ENCODE measurements around the gene CCDC159. TPM values are rescaled to one million over a fixed set of nuclear protein-coding genes. Genes with fewer than 3 reads are reported as not detected.

The CCDC159 gene
- total RNA-seq, 2 donors from 2014 or later: 26.5 to 32.6 TPM

- intact Hi-C loops (cut with DNase I): no loop called here
- Histone ChIP-seq H3K27ac (peak within 1 kb of the TSS in 2 of 4 donors; percentile 19 to 25), H3K4me1 (peaks cover 15% of the 10 kb centered on the region), H3K27me3 (no peaks in the 10 kb centered on the region), H3K36me3 (replicated peaks in 1 of 2; ENCODE audit: insufficient read depth in 1 of 2, low read depth in 2 of 2) (no peaks in the 10 kb centered on the region), H3K4me3 (peak within 1 kb of the TSS; percentile 11 to 31), H3K9me3 (no peaks in the 10 kb centered on the region)
- TF ChIP-seq CTCF (IDR thresholded peaks at IDR 0.05): no peak
- TF ChIP-seq POLR2A (IDR thresholded peaks at IDR 0.05): peak; percentile 22 to 58 (median 50)
- DNase-seq (peak; percentile 95 to 98 (median 96)), ATAC-seq (peak; percentile 94)
- WGBS, 2 donors: 4 to 20% methylated on average over 3 to 47 of the region's 62 CpGs
Measured at GRCh38 chr19:11355160-11356073, 9.1 kb downstream of the CCDC159 start, which contains the start of gene PLPPR2. Gene PLPPR2, plus strand, starts transcription at chr19:11355432. Its CDS starts 2,242 bp downstream, at chr19:11357674.

- Histone ChIP-seq H3K27me3 (no peaks in the 10 kb centered on the region), H3K4me3 (no peak overlapping the region), H3K9me3 (no peaks in the 10 kb centered on the region), H3K36me3 (replicated peaks in 1 of 2; ENCODE audit: insufficient read depth in 1 of 2, low read depth in 2 of 2) (no peaks in the 10 kb centered on the region), H3K27ac (no peak overlapping the region), H3K4me1 (peaks cover 18% of the 10 kb centered on the region)
- 78 to 80% methylated on average over 2 to 6 of the region's 6 CpGs for WGBS, 2 donors
- no peak for DNase-seq
- TF ChIP-seq POLR2A (IDR thresholded peaks at IDR 0.05) (no peak), CTCF (IDR thresholded peaks at IDR 0.05) (no peak)
- ATAC-seq: no peak
- intact Hi-C loops (cut with DNase I): no loop called here
Measured at GRCh38 chr19:11356074-11356397, 9.7 kb downstream of the CCDC159 start.

- intact Hi-C loops (cut with DNase I): no loop called here
- TF ChIP-seq POLR2A (IDR thresholded peaks at IDR 0.05) (no peak), CTCF (IDR thresholded peaks at IDR 0.05) (no peak)
- no peaks in the 10 kb centered on the region for H3K36me3 ChIP-seq (replicated peaks in 1 of 2; ENCODE audit: insufficient read depth in 1 of 2, low read depth in 2 of 2)
- no peak for DNase-seq
- H3K27me3 ChIP-seq: no peaks in the 10 kb centered on the region
- 81 to 83% methylated on average over 6 to 11 of the region's 11 CpGs for WGBS, 2 donors
- ATAC-seq: no peak
- no peak overlapping the region for H3K4me3 ChIP-seq
- no peak overlapping the region for H3K27ac ChIP-seq
- peaks cover 21% of the 10 kb centered on the region for H3K4me1 ChIP-seq
- H3K9me3 ChIP-seq: no peaks in the 10 kb centered on the region
Measured at GRCh38 chr19:11356676-11357550, 10.6 kb downstream of the CCDC159 start.

- Histone ChIP-seq H3K27ac (no peak overlapping the region), H3K27me3 (no peaks in the 10 kb centered on the region), H3K4me3 (no peak overlapping the region), H3K36me3 (replicated peaks in 1 of 2; ENCODE audit: insufficient read depth in 1 of 2, low read depth in 2 of 2) (no peaks in the 10 kb centered on the region), H3K9me3 (no peaks in the 10 kb centered on the region), H3K4me1 (peaks cover 21% of the 10 kb centered on the region)
- TF ChIP-seq CTCF (IDR thresholded peaks at IDR 0.05) (no peak), POLR2A (IDR thresholded peaks at IDR 0.05) (no peak)
- intact Hi-C loops (cut with DNase I): no loop called here
- DNase-seq (no peak), ATAC-seq (no peak)
- WGBS, 2 donors: 84 to 92% methylated on average over 5 to 11 of the region's 11 CpGs
Measured at GRCh38 chr19:11359421-11359820, 13.1 kb downstream of the CCDC159 start.
